ENCODE results near the gene GMDS. TPM values are rescaled to one million over a fixed set of nuclear protein-coding genes. Genes with fewer than 3 reads are reported as not detected.

The GMDS gene
- total RNA-seq, 1 experiment from 2014 or later, result 27.6 TPM

GRCh38 chr6:1871724-1872315 is 373.6 kb downstream of the GMDS start:
- H2BK15ac ChIP-seq (ENCODE audit: low read depth, low read length), result no peak overlapping the region
- H3K9me3 Mint-ChIP-seq, result no peaks in the 10 kb centered on the region
- no peak overlapping the region for H3K56ac ChIP-seq (ENCODE audit: insufficient read length, low read depth, low read length)
- H2BK5ac ChIP-seq (ENCODE audit: insufficient read length, low read length), result no peak overlapping the region
- H3K23me2 ChIP-seq (ENCODE audit: insufficient read length, low read depth, low read length, poor library complexity, severe bottlenecking), result no peaks in the 10 kb centered on the region
- no peak overlapping the region for H3K4me2 ChIP-seq (ENCODE audit: insufficient read depth, insufficient read length, low read length)
- no peak overlapping the region for H2AFZ ChIP-seq (ENCODE audit: low read length)
- no peak overlapping the region for H3K27ac ChIP-seq (ENCODE audit: insufficient read length, low read depth, low read length)
- H3K36me3 Mint-ChIP-seq (ENCODE audit: insufficient read depth in 1 of 3, low read depth in 3 of 3), result no peaks in the 10 kb centered on the region
- H3K9me3 ChIP-seq (ENCODE audit: control insufficient read depth, low read depth, low read length), result no peaks in the 10 kb centered on the region
- H3K27ac Mint-ChIP-seq, result peak overlapping the region in 2 of 3 experiments; percentile 4 to 51; a peak in 3 of 7 replicates
- no peaks in the 10 kb centered on the region for H3K27me3 ChIP-seq (ENCODE audit: insufficient read depth, low read length)
- no peak overlapping the region for H4K91ac ChIP-seq (ENCODE audit: insufficient read length, low read depth, low read length)
- no peak overlapping the region for H4K8ac ChIP-seq (replicated peaks; ENCODE audit: insufficient read length, low read depth, low read length)
- H2AK5ac ChIP-seq (ENCODE audit: insufficient read length, low read length), result no peak overlapping the region
- TF ChIP-seq CTCF (conservative IDR thresholded peaks at IDR 0.05), result no peak
- H3K4ac ChIP-seq (ENCODE audit: low read depth, low read length), result no peak overlapping the region
- H3K4me1 ChIP-seq (ENCODE audit: insufficient read depth, low read length), result peaks cover 16% of the 10 kb centered on the region
- H3K79me2 ChIP-seq (ENCODE audit: insufficient read depth, low read length), result no peaks in the 10 kb centered on the region
- H3K9ac ChIP-seq (ENCODE audit: extremely low read depth, insufficient read length, low read length), result no peak overlapping the region
- H4K5ac ChIP-seq (ENCODE audit: insufficient read length, low read depth, low read length), result no peak overlapping the region
- no peak overlapping the region for H3K14ac ChIP-seq (ENCODE audit: insufficient read depth, low read length)
- H3K4me3 Mint-ChIP-seq, result no peak overlapping the region
- no peak for DNase-seq
- H4K20me1 ChIP-seq (ENCODE audit: control insufficient read depth, insufficient read depth, insufficient read length), result no peaks in the 10 kb centered on the region
- no peaks in the 10 kb centered on the region for H3K79me1 ChIP-seq (ENCODE audit: insufficient read depth, low read depth, low read length, poor library complexity, severe bottlenecking)
- H3K23ac ChIP-seq (ENCODE audit: insufficient read length, low read depth, low read length), result no peak overlapping the region
- H3T11ph ChIP-seq (ENCODE audit: low read length), result no peak overlapping the region
- H2BK20ac ChIP-seq (ENCODE audit: low read depth, low read length, poor library complexity, severe bottlenecking), result no peak overlapping the region
- no peaks in the 10 kb centered on the region for H3K27me3 Mint-ChIP-seq (ENCODE audit: low read depth)
- H3K18ac ChIP-seq (ENCODE audit: insufficient read length, low read depth, low read length), result no peak overlapping the region
- H2BK120ac ChIP-seq (ENCODE audit: low read depth, low read length, poor library complexity, severe bottlenecking), result no peak overlapping the region
- no peak overlapping the region for H2BK12ac ChIP-seq (ENCODE audit: insufficient read length, low read depth, low read length)
- no CpG with 5 or more reads among the region's 8 CpGs for WGBS (ENCODE audit: extremely low coverage, insufficient read length, low lambda C conversion rate)
- H3K4me1 Mint-ChIP-seq, result peaks cover 48 to 49% of the 10 kb centered on the region in 2 experiments
